Measurements from ENCODE around the gene LPCAT2. TPM values are rescaled to one million over a fixed set of nuclear protein-coding genes. Genes with fewer than 3 reads are reported as not detected.
"Not testable (repeated sequence)": the region's sequence is repeated elsewhere in the genome, so short reads cannot be mapped to it uniquely, and the experiment has no call there.

LPCAT2 gene
- total and polyA plus RNA-seq, 4 donors, result 11.2 to 33.6 (median 13.7) TPM

DNA sequence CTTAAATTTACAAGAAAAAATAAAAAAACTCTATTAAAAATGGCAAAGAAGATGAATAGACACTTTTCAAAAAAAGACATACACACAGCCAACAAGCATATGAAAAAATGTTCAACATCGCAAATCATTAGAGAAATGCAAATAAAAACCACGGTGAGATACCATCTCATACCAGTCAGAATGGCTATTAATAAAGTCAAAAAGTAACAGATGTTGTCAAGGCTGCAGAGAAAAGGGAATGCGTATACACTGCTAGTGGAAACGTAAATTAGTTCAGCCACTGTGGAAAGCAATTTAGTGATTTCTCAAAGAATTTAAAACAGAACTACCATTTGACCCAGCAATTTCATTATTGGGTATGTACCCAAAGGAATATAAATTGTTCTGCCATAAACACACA lies 89.1 kb downstream of the LPCAT2 start:
- no peak for DNase-seq (ENCODE audit: low read depth in 4 of 6, low spot score in 6 of 6)
- H3K4me3 ChIP-seq (ENCODE audit: low read depth, low read length), result no peak overlapping the region
- no peaks in the 10 kb centered on the region for H3K36me3 ChIP-seq (ENCODE audit: control insufficient read depth, insufficient read depth, low read length)
- no peaks in the 10 kb centered on the region for H3K27me3 ChIP-seq (ENCODE audit: control insufficient read depth, insufficient read depth, low read length)
- H3K27ac ChIP-seq (ENCODE audit: low read depth, low read length), result no peak overlapping the region
- WGBS (ENCODE audit: insufficient coverage), result no CpG with 5 or more reads among the region's 4 CpGs
- H3K4me1 ChIP-seq (ENCODE audit: control insufficient read depth, insufficient read depth, low read length), result no peaks in the 10 kb centered on the region
- H3K9me3 ChIP-seq (ENCODE audit: control insufficient read depth, insufficient read depth, low read length), result no peaks in the 10 kb centered on the region

DNA sequence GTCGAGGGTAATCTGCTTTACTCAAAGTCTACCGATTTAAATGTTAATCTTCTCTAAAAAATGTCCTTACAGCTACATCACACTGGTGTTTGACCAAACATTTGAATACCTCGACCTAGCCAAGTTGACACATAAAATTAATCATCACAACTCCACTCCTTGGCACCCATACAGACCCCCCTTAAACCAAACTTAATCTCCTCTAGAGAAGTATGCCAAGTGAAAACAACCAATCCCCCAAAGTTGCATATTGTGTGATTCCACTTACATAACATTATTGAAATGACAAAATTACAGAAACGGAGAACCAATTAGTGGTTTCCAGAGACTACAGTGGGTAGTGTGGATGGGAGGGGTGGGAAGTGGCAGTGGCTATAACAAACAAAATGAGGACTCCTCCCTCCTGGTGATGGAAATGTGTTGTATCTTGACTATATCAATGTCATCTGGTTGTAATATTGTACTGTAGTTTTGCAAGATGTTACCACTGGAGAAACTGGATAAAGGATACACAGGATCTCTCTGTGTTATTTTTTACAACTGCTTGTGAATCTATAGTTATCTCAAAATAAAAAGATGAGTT lies 97.0 kb downstream of the LPCAT2 start:
- no peaks in the 10 kb centered on the region for H3K27me3 ChIP-seq (ENCODE audit: control insufficient read depth, insufficient read depth, low read length)
- H3K36me3 ChIP-seq (ENCODE audit: control insufficient read depth, insufficient read depth, low read length), result no peaks in the 10 kb centered on the region
- no peaks in the 10 kb centered on the region for H3K4me1 ChIP-seq (ENCODE audit: control insufficient read depth, insufficient read depth, low read length)
- no peaks in the 10 kb centered on the region for H3K9me3 ChIP-seq (ENCODE audit: control insufficient read depth, insufficient read depth, low read length)
- no peak overlapping the region for H3K27ac ChIP-seq (ENCODE audit: low read depth, low read length)
- no peak overlapping the region for H3K4me3 ChIP-seq (ENCODE audit: low read depth, low read length)
- DNase-seq (ENCODE audit: low read depth in 4 of 6, low spot score in 6 of 6), result no peak
- WGBS (ENCODE audit: insufficient coverage), result 75% methylated on average over 3 of the region's 4 CpGs

DNA sequence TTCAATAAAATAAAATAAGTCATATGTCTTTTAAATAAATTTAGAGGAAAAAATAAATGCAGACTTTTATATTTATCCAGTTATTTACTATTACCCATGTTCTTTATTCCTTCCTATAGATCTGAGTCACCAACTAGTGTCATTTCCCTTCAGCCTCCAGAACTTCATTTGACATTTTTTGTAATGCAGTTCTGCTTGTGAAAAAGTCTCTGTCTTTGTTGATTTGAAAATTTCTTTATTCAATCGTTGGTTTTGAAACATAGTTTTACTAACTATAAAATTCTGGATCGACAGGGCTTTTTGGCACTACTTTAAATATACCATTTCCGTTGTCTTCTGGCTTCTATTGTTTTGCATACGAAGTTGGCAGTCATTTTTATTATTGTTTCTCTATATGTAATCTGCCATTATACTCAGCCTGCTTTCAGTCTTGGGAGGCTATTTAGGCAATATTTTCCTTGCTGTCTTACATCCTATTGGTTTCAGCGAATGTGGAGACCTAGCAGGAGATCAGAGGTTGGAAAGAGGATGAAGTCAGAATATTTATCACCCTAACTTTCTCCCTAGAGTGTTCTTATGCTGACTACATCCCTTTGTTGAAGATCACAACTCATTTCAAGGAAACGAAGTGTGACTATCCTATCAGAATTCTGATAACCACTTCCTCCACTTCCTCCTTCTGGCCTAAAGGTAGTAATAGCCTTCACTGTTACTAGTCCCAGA lies 104.9 kb downstream of the LPCAT2 start:
- Histone ChIP-seq H3K4me3 (ENCODE audit: low read depth, low read length) (no peak overlapping the region), H3K4me1 (ENCODE audit: control insufficient read depth, insufficient read depth, low read length) (no peaks in the 10 kb centered on the region), H3K27me3 (ENCODE audit: control insufficient read depth, insufficient read depth, low read length) (no peaks in the 10 kb centered on the region), H3K36me3 (ENCODE audit: control insufficient read depth, insufficient read depth, low read length) (no peaks in the 10 kb centered on the region), H3K9me3 (ENCODE audit: control insufficient read depth, insufficient read depth, low read length) (no peaks in the 10 kb centered on the region), H3K27ac (ENCODE audit: low read depth, low read length) (no peak overlapping the region)
- no peak for DNase-seq (ENCODE audit: low read depth in 4 of 6, low spot score in 6 of 6)
- WGBS (ENCODE audit: insufficient coverage), result 67% methylated on average over 1 of the region's 6 CpGs

GRCh38 chr16:55615071-55615470 lies 106.2 kb downstream of the LPCAT2 start:
- Histone ChIP-seq H3K4me1 (ENCODE audit: control insufficient read depth, insufficient read depth, low read length) (no peaks in the 10 kb centered on the region), H3K27ac (ENCODE audit: low read depth, low read length) (no peak overlapping the region), H3K9me3 (ENCODE audit: control insufficient read depth, insufficient read depth, low read length) (no peaks in the 10 kb centered on the region), H3K27me3 (ENCODE audit: control insufficient read depth, insufficient read depth, low read length) (no peaks in the 10 kb centered on the region), H3K36me3 (ENCODE audit: control insufficient read depth, insufficient read depth, low read length) (no peaks in the 10 kb centered on the region), H3K4me3 (ENCODE audit: low read depth, low read length) (no peak overlapping the region)
- DNase-seq (ENCODE audit: low read depth in 4 of 6, low spot score in 6 of 6), result no peak
- WGBS (ENCODE audit: insufficient coverage), result 80% methylated on average over 3 of the region's 3 CpGs

GRCh38 chr16:55615670-55616069 lies 106.8 kb downstream of the LPCAT2 start:
- H3K4me3 ChIP-seq (ENCODE audit: low read depth, low read length); H3K27ac ChIP-seq (ENCODE audit: low read depth, low read length); DNase-seq (ENCODE audit: low read depth in 4 of 6, low spot score in 6 of 6); H3K36me3 ChIP-seq (ENCODE audit: control insufficient read depth, insufficient read depth, low read length); H3K9me3 ChIP-seq (ENCODE audit: control insufficient read depth, insufficient read depth, low read length); H3K27me3 ChIP-seq (ENCODE audit: control insufficient read depth, insufficient read depth, low read length); H3K4me1 ChIP-seq (ENCODE audit: control insufficient read depth, insufficient read depth, low read length): not testable (repeated sequence)
- WGBS (ENCODE audit: insufficient coverage), result 97% methylated on average over 11 of the region's 11 CpGs

GRCh38 chr16:55621771-55622170 lies 112.9 kb downstream of the LPCAT2 start:
- no peaks in the 10 kb centered on the region for H3K27me3 ChIP-seq (ENCODE audit: control insufficient read depth, insufficient read depth, low read length)
- H3K9me3 ChIP-seq (ENCODE audit: control insufficient read depth, insufficient read depth, low read length), result no peaks in the 10 kb centered on the region
- no peak for DNase-seq (ENCODE audit: low read depth in 4 of 6, low spot score in 6 of 6)
- H3K27ac ChIP-seq (ENCODE audit: low read depth, low read length), result no peak overlapping the region
- no peak overlapping the region for H3K4me3 ChIP-seq (ENCODE audit: low read depth, low read length)
- H3K4me1 ChIP-seq (ENCODE audit: control insufficient read depth, insufficient read depth, low read length), result no peaks in the 10 kb centered on the region
- no peaks in the 10 kb centered on the region for H3K36me3 ChIP-seq (ENCODE audit: control insufficient read depth, insufficient read depth, low read length)

DNA sequence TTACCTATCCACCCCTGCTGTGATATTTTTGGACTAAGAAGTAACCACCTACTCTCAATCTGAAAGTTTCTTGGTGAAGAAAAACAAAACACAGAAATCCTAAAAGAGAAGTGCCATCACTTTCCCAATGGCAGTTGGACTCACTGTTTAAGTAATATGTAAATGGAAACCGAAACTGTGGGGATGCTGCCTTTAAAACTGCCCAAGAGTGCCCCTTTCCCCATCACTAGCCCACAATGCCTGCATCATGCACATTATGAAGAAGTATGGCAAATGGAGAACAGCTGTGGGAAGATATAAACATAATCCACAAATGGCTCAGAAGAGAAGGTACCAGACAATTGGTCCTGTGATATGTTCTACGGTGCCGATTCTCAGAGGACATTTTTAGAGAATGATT lies 113.4 kb downstream of the LPCAT2 start:
- Histone ChIP-seq H3K27ac (ENCODE audit: low read depth, low read length) (no peak overlapping the region), H3K9me3 (ENCODE audit: control insufficient read depth, insufficient read depth, low read length) (no peaks in the 10 kb centered on the region), H3K4me3 (ENCODE audit: low read depth, low read length) (no peak overlapping the region), H3K4me1 (ENCODE audit: control insufficient read depth, insufficient read depth, low read length) (no peaks in the 10 kb centered on the region), H3K36me3 (ENCODE audit: control insufficient read depth, insufficient read depth, low read length) (no peaks in the 10 kb centered on the region), H3K27me3 (ENCODE audit: control insufficient read depth, insufficient read depth, low read length) (no peaks in the 10 kb centered on the region)
- DNase-seq (ENCODE audit: low read depth in 4 of 6, low spot score in 6 of 6), result no peak
- WGBS (ENCODE audit: insufficient coverage), result no CpG with 5 or more reads among the region's 3 CpGs

DNA sequence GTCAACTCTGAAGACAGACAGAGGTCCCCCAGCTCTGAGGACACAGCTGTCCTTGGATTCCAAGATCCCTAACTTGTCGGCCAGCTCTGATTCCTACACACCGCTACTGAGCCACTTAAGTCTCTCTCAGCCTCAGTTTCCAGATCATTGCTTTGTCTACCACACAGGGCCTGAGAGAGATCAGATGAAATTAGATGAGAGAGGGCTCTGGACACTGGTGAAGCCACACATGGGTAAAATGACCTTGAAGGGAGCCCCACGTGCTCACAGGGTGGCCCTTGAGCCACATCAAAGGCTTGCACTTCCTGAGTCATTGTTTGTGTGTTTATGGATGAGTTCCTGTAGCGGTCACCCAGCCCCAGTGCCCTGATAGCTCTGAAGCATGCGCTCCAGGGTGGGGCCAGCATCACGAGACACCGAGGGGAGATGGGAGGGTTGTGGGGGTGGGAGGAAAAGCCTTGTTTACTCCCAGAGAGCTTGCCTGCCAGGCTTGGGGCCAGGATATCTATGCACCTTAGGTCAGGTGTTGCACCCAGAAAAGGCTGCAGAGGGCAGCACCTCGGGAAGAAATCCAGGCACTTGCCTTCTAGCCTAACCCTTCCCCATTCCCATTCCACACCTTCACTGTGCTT lies 114.2 kb downstream of the LPCAT2 start:
- no peak overlapping the region for H3K27ac ChIP-seq (ENCODE audit: low read depth, low read length)
- H3K27me3 ChIP-seq (ENCODE audit: control insufficient read depth, insufficient read depth, low read length), result no peaks in the 10 kb centered on the region
- 12% methylated on average over 6 of the region's 8 CpGs for WGBS (ENCODE audit: insufficient coverage)
- no peaks in the 10 kb centered on the region for H3K4me1 ChIP-seq (ENCODE audit: control insufficient read depth, insufficient read depth, low read length)
- no peaks in the 10 kb centered on the region for H3K9me3 ChIP-seq (ENCODE audit: control insufficient read depth, insufficient read depth, low read length)
- no peaks in the 10 kb centered on the region for H3K36me3 ChIP-seq (ENCODE audit: control insufficient read depth, insufficient read depth, low read length)
- no peak overlapping the region for H3K4me3 ChIP-seq (ENCODE audit: low read depth, low read length)
- DNase-seq (ENCODE audit: low read depth in 4 of 6, low spot score in 6 of 6), result no peak

DNA sequence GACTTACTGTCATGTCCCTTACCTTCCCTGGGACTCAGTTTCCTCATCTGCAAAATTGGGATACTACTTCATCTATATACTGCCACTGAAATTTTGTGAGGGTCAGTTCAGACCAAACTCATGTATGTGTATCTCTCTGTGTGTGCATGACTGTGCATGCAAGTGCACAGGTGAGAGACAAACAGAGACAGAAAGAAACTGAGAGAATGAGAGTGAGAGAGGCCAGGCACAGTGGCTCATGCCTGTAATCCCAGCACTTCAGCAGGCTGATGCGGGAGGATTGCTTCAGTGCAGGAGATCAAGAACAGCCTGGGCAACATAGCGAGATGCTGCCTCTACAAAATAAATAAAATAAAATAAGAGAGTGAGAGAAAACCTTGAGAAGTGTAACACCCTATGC lies 114.8 kb downstream of the LPCAT2 start:
- Histone ChIP-seq H3K27ac (ENCODE audit: low read depth, low read length) (no peak overlapping the region), H3K4me1 (ENCODE audit: control insufficient read depth, insufficient read depth, low read length) (no peaks in the 10 kb centered on the region), H3K36me3 (ENCODE audit: control insufficient read depth, insufficient read depth, low read length) (no peaks in the 10 kb centered on the region), H3K4me3 (ENCODE audit: low read depth, low read length) (no peak overlapping the region), H3K9me3 (ENCODE audit: control insufficient read depth, insufficient read depth, low read length) (no peaks in the 10 kb centered on the region), H3K27me3 (ENCODE audit: control insufficient read depth, insufficient read depth, low read length) (no peaks in the 10 kb centered on the region)
- no peak for DNase-seq (ENCODE audit: low read depth in 4 of 6, low spot score in 6 of 6)
- no CpG with 5 or more reads among the region's 2 CpGs for WGBS (ENCODE audit: insufficient coverage)

DNA sequence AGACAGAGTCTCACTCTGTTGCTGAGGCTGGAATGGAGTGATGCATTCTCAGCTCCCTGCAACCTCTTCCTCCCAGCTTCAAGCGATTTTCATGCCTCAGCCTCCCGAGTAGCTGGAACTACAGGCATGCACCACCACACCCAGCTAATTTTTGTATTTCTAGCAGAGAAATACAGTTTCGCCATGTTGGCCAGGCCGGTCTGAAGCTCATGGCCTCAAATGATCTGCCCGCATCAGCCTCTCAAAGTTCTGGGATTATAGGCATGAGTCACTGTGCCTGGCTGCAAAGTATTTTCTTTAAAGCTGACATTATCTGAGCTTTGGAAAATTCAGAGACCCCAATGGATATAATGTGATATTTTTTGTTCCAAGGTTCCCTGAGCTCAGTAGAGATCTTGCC lies 115.8 kb downstream of the LPCAT2 start:
- no peak overlapping the region for H3K4me3 ChIP-seq (ENCODE audit: low read depth, low read length)
- no peak overlapping the region for H3K27ac ChIP-seq (ENCODE audit: low read depth, low read length)
- DNase-seq (ENCODE audit: low read depth in 4 of 6, low spot score in 6 of 6), result no peak
- H3K36me3 ChIP-seq (ENCODE audit: control insufficient read depth, insufficient read depth, low read length), result no peaks in the 10 kb centered on the region
- no peaks in the 10 kb centered on the region for H3K9me3 ChIP-seq (ENCODE audit: control insufficient read depth, insufficient read depth, low read length)
- H3K4me1 ChIP-seq (ENCODE audit: control insufficient read depth, insufficient read depth, low read length), result no peaks in the 10 kb centered on the region
- 98% methylated on average over 5 of the region's 5 CpGs for WGBS (ENCODE audit: insufficient coverage)
- H3K27me3 ChIP-seq (ENCODE audit: control insufficient read depth, insufficient read depth, low read length), result no peaks in the 10 kb centered on the region
